WTC11 (cell line): ENCODE measurements around the gene ACSF3. TPM values are rescaled to one million over a fixed set of nuclear protein-coding genes. Genes with fewer than 3 reads are reported as not detected.

ENCODE experiments used
- ATAC-seq: fragments of 200-7000 bp; cut with Tn5 transposase; 2 replicates; pipeline ENCODE4 v1.10.0; 2021; ENCODE audit warnings: mild to moderate bottlenecking, moderate library complexity
- CTCF ChIA-PET: fragments of 300-600 bp; sonication (Branson Sonifier 250); formaldehyde crosslinking; loops from one replicate; lab custom pipeline; 2021; ENCODE audit warnings: antibody characterized with exemption; lab: Charles Lee
- POLR2A ChIA-PET: fragments of 350-600 bp; sonication (Branson Sonifier 250); formaldehyde crosslinking; loops from one replicate; lab custom pipeline; 2021; ENCODE audit warnings: antibody characterized with exemption; lab: Charles Lee
- DNase-seq: peaks from one replicate; pipeline ENCODE4 v3.0.0; 2021; ENCODE audit warnings: low spot score
- H3K27ac Mint-ChIP-seq: 2 replicates; pipeline ENCODE4 v1.8.0; 2021; ENCODE audit warnings: mixed read lengths
- H3K27me3 Mint-ChIP-seq: 2 replicates; pipeline ENCODE4 v1.8.0; 2021; ENCODE audit warnings: low read depth, mild to moderate bottlenecking, moderate library complexity, mixed read lengths
- H3K36me3 Mint-ChIP-seq: 2 replicates; pipeline ENCODE4 v1.8.0; 2021; ENCODE audit warnings: mixed read lengths
- H3K4me1 Mint-ChIP-seq: 2 replicates; pipeline ENCODE4 v1.8.0; 2022; ENCODE audit warnings: mixed read lengths
- H3K4me3 Mint-ChIP-seq: 2 replicates; pipeline ENCODE4 v1.8.0; 2021; ENCODE audit warnings: mild to moderate bottlenecking, moderate library complexity, mixed read lengths
- H3K9me3 Mint-ChIP-seq: 2 replicates; pipeline ENCODE4 v1.8.0; 2021; ENCODE audit warnings: mixed read lengths
- CREM ChIP-seq: sonication (generic); formaldehyde crosslinking; IDR thresholded peaks from 2 replicates; pipeline ENCODE4 v1.8.1; 2022; ENCODE audit warnings: mild to moderate bottlenecking, missing genetic modification reagents, moderate library complexity
- FOXK1 ChIP-seq: sonication (generic); formaldehyde crosslinking; IDR thresholded peaks from 2 replicates; pipeline ENCODE4 v1.8.0; 2022; ENCODE audit warnings: mild to moderate bottlenecking, moderate library complexity, missing genetic modification reagents
- FOXP1 ChIP-seq: sonication (generic); formaldehyde crosslinking; IDR thresholded peaks from 2 replicates; pipeline ENCODE4 v1.8.0; 2022; ENCODE audit warnings: missing genetic modification reagents, mild to moderate bottlenecking, moderate library complexity, borderline replicate concordance
- GTF2I ChIP-seq: fragments of 250-450 bp; sonication (Bioruptor Pico); conservative IDR thresholded peaks from 2 replicates; pipeline ENCODE4 v1.4.0; 2021; ENCODE audit warnings: mild to moderate bottlenecking
- JAZF1 ChIP-seq: fragments of 250-450 bp; sonication (Bioruptor Pico); IDR thresholded peaks from 2 replicates; pipeline ENCODE4 v1.9.0; 2021; ENCODE audit warnings: moderate library complexity, mild to moderate bottlenecking, inconsistent platforms
- JUN ChIP-seq: sonication (generic); formaldehyde crosslinking; IDR thresholded peaks from 2 replicates; pipeline ENCODE4 v1.8.0; 2023; ENCODE audit warnings: mild to moderate bottlenecking, missing genetic modification reagents
- KAT7 ChIP-seq: sonication (generic); formaldehyde crosslinking; IDR thresholded peaks from 2 replicates; pipeline ENCODE4 v1.8.1; 2023; ENCODE audit warnings: missing genetic modification reagents, mild to moderate bottlenecking, borderline replicate concordance
- RORB ChIP-seq: fragments of 250-450 bp; sonication (Bioruptor Pico); IDR thresholded peaks from 2 replicates; pipeline ENCODE4 v1.9.0; 2021; ENCODE audit warnings: mild to moderate bottlenecking
- SMAD4 ChIP-seq: sonication (generic); formaldehyde crosslinking; IDR thresholded peaks from 2 replicates; pipeline ENCODE4 v1.8.0; 2022; ENCODE audit warnings: mild to moderate bottlenecking, missing genetic modification reagents
- TP53 ChIP-seq: sonication (generic); formaldehyde crosslinking; IDR thresholded peaks from 2 replicates; pipeline ENCODE4 v1.8.1; 2023; ENCODE audit warnings: mild to moderate bottlenecking, missing genetic modification reagents
- ZNF138 ChIP-seq: sonication (generic); formaldehyde crosslinking; conservative IDR thresholded peaks from 2 replicates; pipeline ENCODE4 v1.8.1; 2022; ENCODE audit warnings: mild to moderate bottlenecking, moderate library complexity, missing genetic modification reagents
- ZNF263 ChIP-seq: sonication (generic); formaldehyde crosslinking; IDR thresholded peaks from 2 replicates; pipeline ENCODE4 v1.8.1; 2022; ENCODE audit warnings: low read depth, mild to moderate bottlenecking, moderate library complexity, missing genetic modification reagents
- ZNF317 ChIP-seq: sonication (generic); formaldehyde crosslinking; IDR thresholded peaks from 2 replicates; pipeline ENCODE4 v1.8.1; 2023; ENCODE audit warnings: low read depth, mild to moderate bottlenecking, moderate library complexity, missing genetic modification reagents, borderline replicate concordance
- total RNA-seq: library from RNA; stranded (reverse); gene quantifications from 3 replicates; pipeline ENCODE4 v1.2.3, GENCODE V29; 2021
- TF ChIP-seq, protein P1 (sequence below): fragments of 200-600 bp; IDR thresholded peaks from 2 replicates; pipeline ENCODE4 v1.8.0; 2022; ENCODE audit warnings: antibody characterized with exemption
- TF ChIP-seq, protein P2 (sequence below): sonication (generic); formaldehyde crosslinking; IDR thresholded peaks from 2 replicates; pipeline ENCODE4 v1.8.0; 2022; ENCODE audit warnings: mild to moderate bottlenecking, missing genetic modification reagents
- TF ChIP-seq, protein P3 (sequence below): sonication (generic); formaldehyde crosslinking; conservative IDR thresholded peaks from 2 replicates; pipeline ENCODE4 v1.8.1; 2023; ENCODE audit warnings: mild to moderate bottlenecking, low read depth, missing genetic modification reagents, moderate library complexity
- TF ChIP-seq, protein P4 (sequence below): sonication (generic); formaldehyde crosslinking; IDR thresholded peaks from 2 replicates; pipeline ENCODE4 v1.8.0; 2023; ENCODE audit warnings: mild to moderate bottlenecking, missing genetic modification reagents
- TF ChIP-seq, protein P5 (sequence below): fragments of 250-450 bp; sonication (Bioruptor Pico); IDR thresholded peaks from 2 replicates; pipeline ENCODE4 v2.1.2; 2022; ENCODE audit warnings: mild to moderate bottlenecking, moderate library complexity
- TF ChIP-seq, protein P6 (sequence below): sonication (generic); formaldehyde crosslinking; IDR thresholded peaks from 2 replicates; pipeline ENCODE4 v1.8.1; 2022; ENCODE audit warnings: low read depth, mild to moderate bottlenecking, moderate library complexity, missing genetic modification reagents, borderline replicate concordance

Gene ACSF3
- total RNA-seq, 1 experiment from 2014 or later: 22.9 TPM

DNA sequence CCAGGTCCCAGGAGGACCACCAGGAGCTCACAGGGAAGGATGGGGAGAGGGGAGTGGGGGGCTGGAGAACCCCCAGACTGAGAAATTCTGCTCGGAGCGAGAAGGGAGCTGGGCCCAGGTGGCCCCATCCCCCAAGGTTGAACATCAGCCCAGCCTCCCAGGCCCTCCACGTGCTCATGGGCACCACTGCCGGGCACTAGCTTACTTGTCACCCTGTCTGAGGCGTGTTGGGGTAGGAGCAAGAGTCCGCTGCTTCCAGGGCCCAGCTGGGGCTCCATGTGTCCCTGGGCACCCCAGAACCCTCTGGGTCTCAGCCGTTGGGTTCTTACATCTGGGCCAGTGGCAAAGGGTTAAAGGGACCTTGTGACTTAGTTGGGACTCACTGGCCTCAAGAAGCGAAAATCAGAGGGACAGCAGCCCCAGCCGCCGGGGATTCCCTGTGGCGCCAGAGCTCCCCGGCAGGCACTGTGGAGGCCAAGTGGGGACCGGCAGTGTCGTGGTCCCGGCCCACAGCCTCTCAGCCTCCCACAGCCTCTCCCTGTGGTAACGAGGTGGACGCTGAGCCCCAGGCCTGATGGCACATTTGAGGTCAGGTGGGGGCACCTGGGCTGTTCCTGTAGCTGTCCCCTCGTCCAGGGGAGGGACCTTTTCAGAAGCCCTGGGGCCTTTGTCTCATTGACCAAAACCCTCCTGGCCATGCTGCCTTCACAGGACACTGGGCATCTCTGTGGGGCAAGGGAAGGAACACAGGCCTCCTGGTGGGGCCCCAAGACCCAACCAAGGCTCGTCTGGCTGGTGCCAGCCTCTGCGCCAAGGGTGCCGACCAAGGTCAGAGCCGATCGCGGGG, 44.2 kb downstream of the ACSF3 start (continued):
- TF ChIP-seq ZNF317 (CRISPR knock-in tag) (no peak), CREM (no peak), GTF2I (no peak), FOXK1 (CRISPR knock-in tag) (no peak), RORB (CRISPR knock-in tag) (no peak), ZNF138 (CRISPR knock-in tag) (no peak), JAZF1 (no peak)
- TF ChIP-seq, protein P1, sequence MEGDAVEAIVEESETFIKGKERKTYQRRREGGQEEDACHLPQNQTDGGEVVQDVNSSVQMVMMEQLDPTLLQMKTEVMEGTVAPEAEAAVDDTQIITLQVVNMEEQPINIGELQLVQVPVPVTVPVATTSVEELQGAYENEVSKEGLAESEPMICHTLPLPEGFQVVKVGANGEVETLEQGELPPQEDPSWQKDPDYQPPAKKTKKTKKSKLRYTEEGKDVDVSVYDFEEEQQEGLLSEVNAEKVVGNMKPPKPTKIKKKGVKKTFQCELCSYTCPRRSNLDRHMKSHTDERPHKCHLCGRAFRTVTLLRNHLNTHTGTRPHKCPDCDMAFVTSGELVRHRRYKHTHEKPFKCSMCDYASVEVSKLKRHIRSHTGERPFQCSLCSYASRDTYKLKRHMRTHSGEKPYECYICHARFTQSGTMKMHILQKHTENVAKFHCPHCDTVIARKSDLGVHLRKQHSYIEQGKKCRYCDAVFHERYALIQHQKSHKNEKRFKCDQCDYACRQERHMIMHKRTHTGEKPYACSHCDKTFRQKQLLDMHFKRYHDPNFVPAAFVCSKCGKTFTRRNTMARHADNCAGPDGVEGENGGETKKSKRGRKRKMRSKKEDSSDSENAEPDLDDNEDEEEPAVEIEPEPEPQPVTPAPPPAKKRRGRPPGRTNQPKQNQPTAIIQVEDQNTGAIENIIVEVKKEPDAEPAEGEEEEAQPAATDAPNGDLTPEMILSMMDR: no peak
- TF ChIP-seq, protein P2, sequence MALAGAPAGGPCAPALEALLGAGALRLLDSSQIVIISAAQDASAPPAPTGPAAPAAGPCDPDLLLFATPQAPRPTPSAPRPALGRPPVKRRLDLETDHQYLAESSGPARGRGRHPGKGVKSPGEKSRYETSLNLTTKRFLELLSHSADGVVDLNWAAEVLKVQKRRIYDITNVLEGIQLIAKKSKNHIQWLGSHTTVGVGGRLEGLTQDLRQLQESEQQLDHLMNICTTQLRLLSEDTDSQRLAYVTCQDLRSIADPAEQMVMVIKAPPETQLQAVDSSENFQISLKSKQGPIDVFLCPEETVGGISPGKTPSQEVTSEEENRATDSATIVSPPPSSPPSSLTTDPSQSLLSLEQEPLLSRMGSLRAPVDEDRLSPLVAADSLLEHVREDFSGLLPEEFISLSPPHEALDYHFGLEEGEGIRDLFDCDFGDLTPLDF: no peak

DNA sequence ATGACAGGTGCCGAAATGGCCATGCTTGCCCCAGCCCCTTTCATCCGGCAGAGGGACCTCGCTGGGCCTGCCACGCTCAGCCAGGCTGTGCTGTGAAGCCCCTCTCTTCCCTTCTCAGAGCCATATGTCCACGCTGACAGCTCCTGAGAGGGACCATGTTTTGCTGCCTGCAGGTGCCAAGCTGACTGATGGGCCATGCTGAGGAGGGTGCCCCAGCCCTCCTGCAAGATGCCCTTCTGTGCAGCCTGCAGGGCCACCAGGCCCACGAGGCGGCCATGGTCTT, 44.8 kb downstream of the ACSF3 start:
- no peaks in the 10 kb centered on the region for H3K9me3 Mint-ChIP-seq
- peaks cover 3% of the 10 kb centered on the region for H3K4me1 Mint-ChIP-seq
- CTCF ChIA-PET: interaction anchor here (1.5 kb wide), 1 partner anchor 401 kb away, joined by 4 read pairs; no protein-coding TSS in a partner anchor
- DNase-seq (no peak), ATAC-seq (no peak)
- H3K4me3 Mint-ChIP-seq: no peak overlapping the region
- H3K36me3 Mint-ChIP-seq: peaks cover 16% of the 10 kb centered on the region
- TF ChIP-seq KAT7 (CRISPR knock-in tag) (no peak), JUN (CRISPR knock-in tag) (no peak)
- TF ChIP-seq, protein P3, sequence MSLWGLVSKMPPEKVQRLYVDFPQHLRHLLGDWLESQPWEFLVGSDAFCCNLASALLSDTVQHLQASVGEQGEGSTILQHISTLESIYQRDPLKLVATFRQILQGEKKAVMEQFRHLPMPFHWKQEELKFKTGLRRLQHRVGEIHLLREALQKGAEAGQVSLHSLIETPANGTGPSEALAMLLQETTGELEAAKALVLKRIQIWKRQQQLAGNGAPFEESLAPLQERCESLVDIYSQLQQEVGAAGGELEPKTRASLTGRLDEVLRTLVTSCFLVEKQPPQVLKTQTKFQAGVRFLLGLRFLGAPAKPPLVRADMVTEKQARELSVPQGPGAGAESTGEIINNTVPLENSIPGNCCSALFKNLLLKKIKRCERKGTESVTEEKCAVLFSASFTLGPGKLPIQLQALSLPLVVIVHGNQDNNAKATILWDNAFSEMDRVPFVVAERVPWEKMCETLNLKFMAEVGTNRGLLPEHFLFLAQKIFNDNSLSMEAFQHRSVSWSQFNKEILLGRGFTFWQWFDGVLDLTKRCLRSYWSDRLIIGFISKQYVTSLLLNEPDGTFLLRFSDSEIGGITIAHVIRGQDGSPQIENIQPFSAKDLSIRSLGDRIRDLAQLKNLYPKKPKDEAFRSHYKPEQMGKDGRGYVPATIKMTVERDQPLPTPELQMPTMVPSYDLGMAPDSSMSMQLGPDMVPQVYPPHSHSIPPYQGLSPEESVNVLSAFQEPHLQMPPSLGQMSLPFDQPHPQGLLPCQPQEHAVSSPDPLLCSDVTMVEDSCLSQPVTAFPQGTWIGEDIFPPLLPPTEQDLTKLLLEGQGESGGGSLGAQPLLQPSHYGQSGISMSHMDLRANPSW (CRISPR knock-in tag): no peak
- TF ChIP-seq, all 79 proteins: peak for 0
- Mint-ChIP-seq H3K27ac (no peak overlapping the region), H3K27me3 (no peaks in the 10 kb centered on the region)
- POLR2A ChIA-PET: no interaction called here

DNA sequence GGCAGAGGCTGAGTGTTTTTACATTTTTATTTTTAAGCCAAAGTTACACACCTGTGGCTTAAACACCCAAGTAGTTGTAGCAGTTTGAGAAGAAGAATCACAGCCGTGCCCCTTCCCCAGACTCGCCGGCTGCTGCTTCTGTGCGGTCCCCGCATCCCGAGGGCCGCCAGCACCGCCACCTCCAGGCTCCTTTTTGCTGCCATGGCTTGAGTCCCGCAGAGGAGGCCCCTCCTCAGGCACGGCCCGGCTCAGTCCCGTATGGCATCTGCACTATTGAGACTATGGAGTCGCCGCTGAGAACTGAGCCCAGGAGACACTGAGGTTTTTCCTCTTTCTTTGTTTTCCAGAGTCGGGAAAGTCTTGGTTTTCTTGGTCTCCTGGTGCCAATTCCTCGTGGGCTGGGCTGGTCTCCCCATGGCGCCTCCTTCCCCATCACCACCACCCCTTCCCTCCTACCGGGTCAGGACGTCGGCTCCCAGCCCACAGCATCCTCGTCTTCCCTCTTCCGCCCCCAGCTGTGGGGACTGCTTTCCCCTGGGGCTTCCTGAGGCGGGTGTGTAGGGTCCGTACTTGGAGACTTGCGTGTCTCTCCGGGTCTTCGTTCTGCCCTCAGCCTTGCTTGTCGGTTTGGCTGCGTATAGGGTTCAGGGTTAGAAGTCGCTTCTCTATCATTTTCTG, 45.3 kb downstream of the ACSF3 start:
- Mint-ChIP-seq H3K36me3 (peaks cover 13% of the 10 kb centered on the region), H3K4me1 (peaks cover 3% of the 10 kb centered on the region), H3K9me3 (no peaks in the 10 kb centered on the region), H3K27ac (no peak overlapping the region), H3K4me3 (no peak overlapping the region), H3K27me3 (no peaks in the 10 kb centered on the region)
- ChIA-PET CTCF (no interaction called here), POLR2A (no interaction called here)
- DNase-seq (no peak), ATAC-seq (peak; percentile 34; the same call in 1 of the 2 replicates)
- TF ChIP-seq TP53 (no peak), RORB (CRISPR knock-in tag) (no peak), CREM (no peak), ZNF263 (CRISPR knock-in tag) (no peak), FOXP1 (CRISPR knock-in tag) (no peak), SMAD4 (CRISPR knock-in tag) (no peak)
- TF ChIP-seq, protein P4, sequence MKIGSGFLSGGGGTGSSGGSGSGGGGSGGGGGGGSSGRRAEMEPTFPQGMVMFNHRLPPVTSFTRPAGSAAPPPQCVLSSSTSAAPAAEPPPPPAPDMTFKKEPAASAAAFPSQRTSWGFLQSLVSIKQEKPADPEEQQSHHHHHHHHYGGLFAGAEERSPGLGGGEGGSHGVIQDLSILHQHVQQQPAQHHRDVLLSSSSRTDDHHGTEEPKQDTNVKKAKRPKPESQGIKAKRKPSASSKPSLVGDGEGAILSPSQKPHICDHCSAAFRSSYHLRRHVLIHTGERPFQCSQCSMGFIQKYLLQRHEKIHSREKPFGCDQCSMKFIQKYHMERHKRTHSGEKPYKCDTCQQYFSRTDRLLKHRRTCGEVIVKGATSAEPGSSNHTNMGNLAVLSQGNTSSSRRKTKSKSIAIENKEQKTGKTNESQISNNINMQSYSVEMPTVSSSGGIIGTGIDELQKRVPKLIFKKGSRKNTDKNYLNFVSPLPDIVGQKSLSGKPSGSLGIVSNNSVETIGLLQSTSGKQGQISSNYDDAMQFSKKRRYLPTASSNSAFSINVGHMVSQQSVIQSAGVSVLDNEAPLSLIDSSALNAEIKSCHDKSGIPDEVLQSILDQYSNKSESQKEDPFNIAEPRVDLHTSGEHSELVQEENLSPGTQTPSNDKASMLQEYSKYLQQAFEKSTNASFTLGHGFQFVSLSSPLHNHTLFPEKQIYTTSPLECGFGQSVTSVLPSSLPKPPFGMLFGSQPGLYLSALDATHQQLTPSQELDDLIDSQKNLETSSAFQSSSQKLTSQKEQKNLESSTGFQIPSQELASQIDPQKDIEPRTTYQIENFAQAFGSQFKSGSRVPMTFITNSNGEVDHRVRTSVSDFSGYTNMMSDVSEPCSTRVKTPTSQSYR (CRISPR knock-in tag): no peak
- TF ChIP-seq, protein P5, sequence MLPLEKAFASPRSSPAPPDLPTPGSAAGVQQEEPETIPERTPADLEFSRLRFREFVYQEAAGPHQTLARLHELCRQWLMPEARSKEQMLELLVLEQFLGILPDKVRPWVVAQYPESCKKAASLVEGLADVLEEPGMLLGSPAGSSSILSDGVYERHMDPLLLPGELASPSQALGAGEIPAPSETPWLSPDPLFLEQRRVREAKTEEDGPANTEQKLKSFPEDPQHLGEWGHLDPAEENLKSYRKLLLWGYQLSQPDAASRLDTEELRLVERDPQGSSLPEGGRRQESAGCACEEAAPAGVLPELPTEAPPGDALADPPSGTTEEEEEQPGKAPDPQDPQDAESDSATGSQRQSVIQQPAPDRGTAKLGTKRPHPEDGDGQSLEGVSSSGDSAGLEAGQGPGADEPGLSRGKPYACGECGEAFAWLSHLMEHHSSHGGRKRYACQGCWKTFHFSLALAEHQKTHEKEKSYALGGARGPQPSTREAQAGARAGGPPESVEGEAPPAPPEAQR: no peak
- TF ChIP-seq, protein P6, sequence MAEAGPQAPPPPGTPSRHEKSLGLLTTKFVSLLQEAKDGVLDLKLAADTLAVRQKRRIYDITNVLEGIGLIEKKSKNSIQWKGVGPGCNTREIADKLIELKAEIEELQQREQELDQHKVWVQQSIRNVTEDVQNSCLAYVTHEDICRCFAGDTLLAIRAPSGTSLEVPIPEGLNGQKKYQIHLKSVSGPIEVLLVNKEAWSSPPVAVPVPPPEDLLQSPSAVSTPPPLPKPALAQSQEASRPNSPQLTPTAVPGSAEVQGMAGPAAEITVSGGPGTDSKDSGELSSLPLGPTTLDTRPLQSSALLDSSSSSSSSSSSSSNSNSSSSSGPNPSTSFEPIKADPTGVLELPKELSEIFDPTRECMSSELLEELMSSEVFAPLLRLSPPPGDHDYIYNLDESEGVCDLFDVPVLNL (CRISPR knock-in tag): no peak
